Fibroblast of the conjunctiva (primary cell): ENCODE measurements around the gene CCDC24.

ENCODE experiments used
- DNase-seq: peaks from one replicate; pipeline ENCODE4 v3.0.0-alpha.2; 2010; ENCODE audit warnings: low read depth

The CCDC24 gene

DNA sequence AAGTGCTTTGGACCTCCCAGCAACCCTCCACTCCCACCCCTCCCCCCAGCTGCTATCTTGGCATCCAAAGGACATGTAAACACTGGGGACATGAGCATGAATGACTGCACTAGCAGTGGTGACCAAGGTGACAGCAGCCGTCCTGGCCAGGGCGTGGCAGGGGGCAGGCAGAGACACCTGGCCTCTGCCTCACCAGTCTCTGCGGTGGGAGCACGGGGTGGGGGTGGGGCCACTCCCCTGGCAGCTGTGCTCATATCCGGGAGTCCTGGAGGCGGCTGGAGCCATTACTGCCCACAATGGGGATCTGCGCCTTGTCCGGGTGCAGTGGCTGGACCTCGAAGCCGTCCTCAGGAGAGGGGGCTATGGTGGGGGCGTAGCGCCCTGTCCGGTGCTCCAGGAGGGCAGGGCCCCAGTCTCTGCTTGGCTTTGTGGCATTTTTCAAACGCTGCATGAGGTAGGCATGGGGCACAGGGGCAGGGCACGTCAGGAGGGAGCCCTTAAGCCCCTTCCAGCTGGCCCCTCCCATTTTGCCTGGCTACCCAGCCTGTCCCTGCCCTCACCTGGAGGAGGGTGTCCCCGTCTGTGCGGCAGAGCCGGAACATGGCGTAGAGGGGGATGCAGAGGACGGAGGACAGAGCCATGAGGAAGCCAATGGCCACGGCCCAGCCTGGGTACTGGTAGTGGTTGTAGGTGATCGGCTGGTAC, 6.0 kb downstream of the CCDC24 start:
- no peak for DNase-seq

DNA sequence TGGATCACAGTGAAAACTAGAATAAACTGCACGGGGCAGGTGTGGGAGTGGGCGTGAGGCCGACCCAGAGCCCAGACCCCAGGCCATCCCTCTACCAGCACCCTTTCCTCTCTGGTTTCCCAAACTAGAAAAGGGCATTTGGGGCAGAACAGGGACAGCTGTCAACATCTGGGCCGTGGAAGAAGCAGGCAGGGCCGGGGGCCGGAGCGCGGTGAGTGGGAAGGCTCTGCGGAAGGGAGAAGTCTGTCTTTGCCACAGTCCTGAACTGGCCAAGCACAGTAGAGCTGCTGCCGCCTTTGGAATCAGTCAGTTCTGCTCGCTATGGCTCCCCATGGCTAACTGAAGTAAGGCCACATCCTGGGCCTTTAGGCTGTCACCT, 6.6 kb downstream of the CCDC24 start:
- DNase-seq, result no peak

DNA sequence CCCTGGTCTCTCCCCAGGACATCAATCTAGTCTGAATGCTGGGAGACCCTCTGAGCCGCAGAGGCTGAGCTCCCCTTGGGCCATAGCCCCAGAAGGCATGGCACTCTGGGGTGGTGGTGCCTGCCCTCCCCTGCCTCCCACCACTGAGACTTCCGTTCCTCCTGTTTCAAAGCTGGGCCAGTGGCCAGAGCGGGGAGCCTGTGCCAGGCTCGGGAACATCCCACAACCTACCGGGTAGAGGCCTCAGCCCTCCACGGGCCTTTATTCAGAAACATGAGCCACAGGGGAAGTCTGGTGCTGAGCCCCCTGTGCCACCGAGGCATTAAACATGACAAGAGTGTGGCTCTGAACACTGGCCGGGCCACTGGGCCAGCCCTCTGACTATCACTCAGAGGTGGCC, 8.1 kb downstream of the CCDC24 start:
- DNase-seq, result no peak

DNA sequence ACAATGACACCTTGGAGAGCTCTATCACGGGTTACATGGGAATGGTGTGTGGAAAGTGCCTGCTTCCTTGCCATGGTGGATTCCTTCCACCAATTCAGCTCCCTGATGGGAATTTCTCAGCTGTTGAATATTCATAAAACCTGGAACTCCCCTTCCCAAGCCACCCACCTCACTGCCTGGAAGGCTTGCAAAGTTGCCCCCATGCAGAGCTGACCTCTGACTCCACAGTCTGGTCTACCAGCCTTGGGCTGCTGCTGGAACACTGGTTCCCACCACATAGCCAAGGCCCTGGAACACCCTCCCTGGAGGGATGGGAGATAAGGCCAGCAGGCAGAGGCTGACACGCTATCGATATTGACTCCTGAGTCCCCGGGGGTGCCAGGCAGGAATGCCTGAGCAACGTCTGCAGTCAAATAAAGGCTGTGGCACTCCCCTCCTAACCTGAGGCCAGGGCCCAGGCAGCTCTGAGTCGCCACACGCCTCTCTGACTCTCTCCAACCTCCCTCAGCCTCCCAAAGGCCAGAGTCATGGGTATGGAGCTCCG, 8.8 kb downstream of the CCDC24 start:
- DNase-seq, result no peak

DNA sequence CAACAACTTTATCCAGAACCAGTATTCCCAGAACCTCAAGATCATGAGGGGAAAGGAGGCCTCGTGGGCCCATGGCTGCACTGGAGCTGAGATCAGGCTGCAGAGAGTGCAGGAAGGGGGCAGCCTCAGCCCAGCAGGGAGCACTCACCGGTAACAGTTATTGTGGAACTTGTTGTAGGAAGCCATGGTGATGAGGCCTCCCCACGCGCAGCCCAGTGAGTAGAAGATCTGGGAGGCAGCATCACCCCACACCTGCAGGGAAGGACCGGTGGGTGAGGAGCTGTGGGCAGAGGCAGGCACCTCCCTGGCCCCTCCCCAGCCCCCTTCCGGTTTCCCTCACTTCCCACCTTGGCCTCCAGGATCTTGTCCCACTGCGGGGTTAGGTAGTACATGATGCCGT, 10.8 kb downstream of the CCDC24 start:
- no peak for DNase-seq

DNA sequence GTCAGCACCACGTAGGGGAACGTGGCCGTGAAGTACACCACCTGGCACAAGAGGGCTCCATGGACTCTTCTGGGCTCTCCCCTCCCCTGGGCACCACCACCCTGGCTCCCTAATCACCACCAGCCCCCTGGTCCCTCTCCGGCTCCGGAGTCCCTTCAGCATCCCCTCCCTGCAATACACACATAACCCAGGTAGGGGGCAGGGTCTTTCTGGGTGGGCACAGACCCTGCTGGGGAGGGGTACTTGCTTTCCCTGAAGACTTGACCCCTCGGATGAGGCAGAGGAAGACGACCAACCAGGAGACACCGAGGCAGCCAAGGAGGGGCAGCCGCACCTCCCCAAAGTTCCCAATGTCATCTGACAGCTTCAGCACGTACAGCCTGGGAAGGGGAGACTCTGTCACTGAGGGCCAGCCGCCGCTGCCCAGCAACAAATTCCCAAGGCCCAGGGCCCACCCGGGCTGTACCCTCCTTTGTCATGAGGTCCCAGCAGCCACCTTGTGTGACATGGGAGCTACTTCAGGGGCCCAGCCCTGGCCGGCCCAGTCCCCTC, 11.3 kb downstream of the CCDC24 start:
- no peak for DNase-seq

DNA sequence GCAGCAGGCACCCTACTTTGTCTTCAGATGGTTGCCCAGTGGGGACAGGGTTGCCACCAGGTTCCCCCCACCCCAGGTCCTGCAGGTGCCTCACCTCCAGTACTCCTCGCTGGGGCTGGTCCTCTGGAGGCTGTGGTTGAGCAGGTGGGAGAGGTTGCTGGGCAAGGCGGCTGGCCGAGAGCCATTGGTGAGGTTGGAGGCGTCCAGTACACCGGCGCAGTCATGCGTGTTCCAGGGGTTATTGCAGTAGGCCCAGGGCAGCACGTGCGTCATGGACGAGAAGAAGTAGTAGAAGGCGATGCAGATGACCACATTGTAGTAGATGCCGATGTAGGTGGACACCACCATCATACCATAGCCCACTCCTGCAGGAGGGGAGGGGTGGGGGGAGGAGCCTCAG, 16.9 kb downstream of the CCDC24 start:
- DNase-seq, result no peak

DNA sequence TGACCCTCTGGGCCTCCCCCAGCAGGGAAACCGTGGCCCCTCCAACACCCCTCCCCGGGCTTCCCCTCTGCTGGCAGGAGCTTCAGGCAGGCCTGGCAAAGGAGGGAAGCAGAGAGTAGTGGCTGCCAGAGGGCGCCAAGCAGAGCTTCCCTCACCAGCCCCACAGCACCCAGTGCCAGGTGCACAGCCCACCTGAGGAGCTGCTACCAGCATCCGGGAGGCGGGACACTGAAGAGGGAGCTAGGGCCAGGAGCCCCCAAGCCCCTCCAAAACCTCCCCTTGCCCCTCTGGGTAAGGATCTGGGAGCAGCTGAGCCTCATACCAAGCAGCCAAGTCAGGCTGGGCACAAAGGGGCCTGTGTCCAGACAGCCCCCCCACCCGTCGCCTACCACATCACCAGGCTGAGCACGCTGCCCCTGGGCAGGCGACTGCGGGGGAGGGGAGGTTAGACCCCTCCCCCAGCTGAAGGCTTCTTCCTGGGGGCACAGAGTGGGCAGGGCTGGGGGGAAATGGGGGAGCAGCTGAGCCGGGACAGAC, 19.6 kb downstream of the CCDC24 start:
- no peak for DNase-seq

DNA sequence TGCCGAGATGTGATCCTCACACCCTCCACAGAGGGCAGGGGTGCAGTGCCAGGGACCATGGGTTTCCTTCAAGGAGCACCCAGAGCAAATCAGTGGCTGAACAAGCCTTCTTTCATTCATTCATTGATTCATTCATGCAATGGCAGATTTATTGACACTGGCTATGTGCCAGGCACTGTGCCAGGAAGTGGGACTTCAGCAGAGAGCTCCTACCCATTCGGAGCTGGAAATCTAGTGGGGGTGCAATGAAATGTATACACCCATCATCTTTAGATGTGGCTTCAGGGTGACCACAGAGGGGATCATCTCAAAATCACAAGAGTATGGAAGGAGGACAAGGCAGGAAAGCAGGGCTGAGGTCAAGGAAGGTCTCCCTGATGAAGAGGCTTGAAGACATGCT, 21.0 kb downstream of the CCDC24 start:
- DNase-seq, result no peak

DNA sequence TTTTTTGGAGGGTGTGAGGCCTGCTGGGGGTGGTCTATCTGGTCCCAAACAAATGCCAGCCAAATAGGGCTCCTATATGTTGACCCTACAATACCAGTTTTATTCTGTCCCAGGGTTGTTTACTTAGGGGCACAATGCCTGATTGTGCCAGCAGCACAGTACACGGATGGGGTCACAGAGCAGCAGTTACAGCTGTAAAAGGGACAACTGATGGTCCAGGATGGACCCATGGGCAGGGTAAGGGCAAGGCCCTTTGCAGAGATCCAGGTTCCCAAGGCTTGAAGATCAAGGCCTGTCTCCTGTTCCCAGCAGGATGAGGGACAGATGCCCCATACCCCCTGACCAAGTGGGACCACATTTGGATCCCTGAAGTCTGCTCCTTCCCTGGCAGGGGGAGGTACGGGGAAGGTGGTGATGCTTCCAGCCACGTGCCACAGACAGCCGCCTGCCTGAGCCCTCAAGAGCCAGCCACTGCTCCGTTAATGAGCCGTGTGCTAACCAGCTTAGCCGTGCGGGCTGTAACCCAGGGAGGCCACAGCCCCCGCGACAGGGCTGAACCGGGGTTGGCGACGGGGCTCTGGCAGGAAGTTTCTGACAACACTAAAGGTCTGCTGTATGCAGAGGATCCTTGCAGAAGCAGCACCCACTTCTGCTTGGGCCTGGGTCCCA, 21.7 kb downstream of the CCDC24 start:
- DNase-seq, result no peak

DNA sequence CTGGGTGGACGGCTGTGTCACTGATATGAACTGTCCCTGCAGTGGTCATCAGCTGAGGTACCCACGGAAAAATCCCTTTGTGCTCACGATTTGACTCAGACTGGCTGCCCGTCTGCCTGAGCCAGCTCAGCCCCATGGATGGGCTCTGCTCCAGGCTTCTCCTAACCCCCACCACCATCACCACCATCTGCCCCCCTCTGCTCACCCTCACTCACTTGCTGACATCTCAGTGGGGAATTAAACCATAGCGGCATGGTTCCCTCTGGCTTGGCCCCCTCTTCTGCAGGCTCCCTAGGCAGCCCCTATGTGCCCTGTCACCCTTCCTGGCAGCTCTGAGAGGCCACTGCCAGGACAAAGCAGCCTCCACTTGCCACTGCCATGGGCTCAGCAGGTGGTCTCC, 22.6 kb downstream of the CCDC24 start:
- no peak for DNase-seq

DNA sequence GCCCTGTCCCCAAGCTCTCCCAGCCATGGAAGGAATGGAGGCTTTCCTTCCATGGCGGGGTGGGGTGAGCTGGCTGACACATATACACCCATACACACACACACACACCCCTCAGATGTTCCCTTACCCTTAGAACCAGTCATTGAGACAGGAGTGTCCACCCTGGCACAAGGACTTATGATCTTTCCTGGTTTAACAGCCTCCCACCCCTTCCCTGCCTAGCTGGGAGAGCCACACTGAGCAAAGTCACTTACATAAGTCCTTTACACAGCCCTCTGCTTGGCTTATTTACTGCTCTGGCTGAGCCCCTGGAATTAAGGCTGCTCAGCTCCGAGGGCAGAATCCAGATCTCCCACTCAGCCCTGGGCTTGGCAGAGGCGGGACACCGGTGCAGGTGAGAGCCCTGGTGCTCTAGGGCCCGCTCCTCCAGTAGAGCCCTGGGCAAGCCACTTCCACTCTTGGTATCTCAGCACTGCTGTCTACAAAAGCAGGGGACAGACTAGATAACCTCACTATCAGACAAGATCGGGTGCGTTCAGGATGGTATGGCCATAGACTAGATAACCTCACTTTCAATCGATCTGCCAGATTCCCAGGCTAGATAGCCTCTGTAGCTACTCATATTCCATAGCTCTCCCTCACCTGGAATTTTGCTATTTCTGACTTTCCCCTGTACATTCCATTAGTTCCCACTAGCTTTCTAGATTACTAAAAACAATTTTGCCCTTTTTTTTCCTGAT, 23.1 kb downstream of the CCDC24 start:
- no peak for DNase-seq

DNA sequence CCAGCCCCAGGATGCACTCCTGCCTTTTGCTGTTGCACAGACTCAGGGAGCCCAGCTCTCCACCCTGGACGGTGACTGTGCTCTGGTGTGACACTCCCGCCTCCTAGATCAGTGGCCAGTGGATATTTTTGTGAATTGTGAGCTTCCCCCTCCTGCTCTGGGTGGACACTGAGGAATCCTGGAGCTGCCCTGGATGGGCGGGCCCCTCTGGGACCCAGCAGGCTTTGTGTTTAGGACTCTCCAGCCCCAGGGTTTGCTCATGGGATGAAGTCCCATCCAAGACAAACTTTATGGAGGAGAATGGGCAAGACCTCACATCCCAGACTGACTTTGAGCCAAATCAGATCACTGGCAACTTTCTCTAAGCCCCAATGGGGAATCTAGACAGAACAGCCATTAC, 23.8 kb downstream of the CCDC24 start:
- no peak for DNase-seq

DNA sequence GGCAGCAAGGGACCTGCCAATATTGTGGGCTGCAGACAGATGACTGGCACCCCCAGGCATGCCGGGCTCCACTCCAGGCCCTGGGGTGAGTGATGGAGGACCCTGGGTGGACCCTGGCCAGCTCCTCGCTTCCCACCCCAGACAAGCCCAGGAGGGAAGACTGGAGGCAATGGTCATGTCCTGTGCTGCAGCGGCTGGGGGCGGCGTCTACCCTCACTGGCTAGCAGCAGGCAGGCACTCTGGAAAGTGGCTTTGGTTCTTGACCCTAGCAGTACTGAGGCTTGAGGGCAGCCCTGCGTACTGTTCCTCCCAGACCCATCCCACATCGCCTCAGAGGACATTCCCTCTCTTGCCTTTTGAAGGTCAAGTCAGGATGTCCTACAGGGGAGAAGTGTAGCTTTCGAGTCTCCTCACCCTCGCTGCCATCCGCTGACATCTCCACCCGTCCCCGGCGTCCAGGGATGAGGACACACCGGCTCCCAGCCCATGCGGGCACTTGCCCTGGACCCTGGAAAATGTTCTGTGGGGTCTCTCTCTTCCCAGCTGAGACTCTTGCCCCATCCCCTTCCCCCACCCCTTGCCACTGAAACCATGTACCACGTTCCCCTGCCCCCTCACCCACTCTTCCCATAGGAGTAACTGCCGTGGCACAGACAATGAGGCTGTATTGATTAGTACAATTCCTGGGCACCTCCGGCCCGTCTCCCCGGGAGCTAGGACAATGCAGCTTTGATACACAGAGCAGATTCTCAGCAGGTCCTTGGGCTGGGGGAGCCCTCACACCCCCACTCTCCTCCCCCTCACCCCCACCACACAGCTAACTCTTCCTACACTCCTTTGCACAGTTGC, 24.9 kb downstream of the CCDC24 start:
- DNase-seq, result no peak

DNA sequence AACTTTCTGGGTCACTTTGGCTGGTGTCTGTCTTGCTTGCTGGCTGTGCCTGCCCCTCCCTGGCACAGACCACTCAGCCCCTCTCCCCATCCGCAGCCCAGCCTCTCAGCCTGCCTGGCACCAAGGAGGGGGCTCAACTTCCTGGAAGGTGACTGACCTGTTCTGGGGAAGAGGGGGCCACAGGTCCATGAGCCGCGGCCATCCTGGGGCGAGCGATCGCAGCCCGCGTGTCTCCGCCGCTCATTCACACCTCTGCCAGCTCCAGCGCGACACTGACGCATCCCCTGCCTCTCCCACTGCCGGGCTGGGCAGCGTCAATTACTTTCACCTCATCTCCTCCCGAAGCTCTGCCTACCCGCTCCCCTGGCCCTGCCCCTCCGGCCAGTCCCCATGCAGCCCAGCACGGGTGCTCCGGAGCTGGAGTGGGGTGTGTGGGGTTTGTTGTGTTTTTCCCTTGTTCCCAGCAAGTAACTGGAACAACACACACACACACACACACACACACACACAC, 25.5 kb downstream of the CCDC24 start:
- DNase-seq, result no peak

DNA sequence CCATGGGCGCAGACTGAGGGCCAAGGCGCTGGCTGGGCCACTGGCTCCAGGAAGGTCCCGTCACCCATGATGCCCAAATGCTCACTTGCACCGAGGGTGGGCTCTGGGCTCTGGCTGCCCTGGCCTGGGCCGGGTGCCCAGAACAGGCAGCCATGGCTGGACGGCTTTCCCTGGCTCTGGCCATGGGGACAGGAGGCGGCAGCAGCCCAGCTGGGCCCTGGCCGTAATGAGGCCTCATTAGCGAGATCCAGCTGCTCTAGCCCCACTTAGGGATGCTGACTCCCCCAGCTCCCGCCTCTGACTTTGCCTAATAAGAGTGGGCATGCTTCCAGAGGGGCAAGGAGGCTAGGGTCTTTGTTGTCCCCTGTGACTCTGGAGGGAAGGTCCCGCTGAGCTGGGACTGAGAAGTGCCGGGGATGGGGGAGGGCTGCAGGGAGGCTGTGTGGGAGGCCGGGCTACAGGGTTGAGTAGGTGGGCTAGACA, 28.1 kb downstream of the CCDC24 start:
- DNase-seq, result no peak

DNA sequence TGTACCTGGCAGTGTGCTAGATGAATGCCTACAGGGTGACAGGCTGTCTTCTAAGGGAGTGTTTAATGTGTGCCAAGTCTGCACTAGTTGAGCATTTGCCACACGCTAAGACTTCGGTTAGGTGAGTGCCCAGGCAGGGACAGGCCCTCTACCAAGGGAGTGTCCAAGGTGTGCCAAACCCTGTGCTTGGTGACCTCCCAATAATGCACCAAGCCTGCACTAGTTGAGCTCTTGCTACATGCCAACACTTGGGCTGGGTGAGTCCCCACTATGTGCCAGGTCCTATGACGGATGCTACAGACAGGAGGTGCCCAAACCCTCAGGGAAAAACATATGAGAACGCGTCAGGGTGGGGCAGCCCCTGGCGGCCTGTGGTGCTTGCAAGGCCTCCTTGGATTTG, 29.1 kb downstream of the CCDC24 start:
- no peak for DNase-seq

DNA sequence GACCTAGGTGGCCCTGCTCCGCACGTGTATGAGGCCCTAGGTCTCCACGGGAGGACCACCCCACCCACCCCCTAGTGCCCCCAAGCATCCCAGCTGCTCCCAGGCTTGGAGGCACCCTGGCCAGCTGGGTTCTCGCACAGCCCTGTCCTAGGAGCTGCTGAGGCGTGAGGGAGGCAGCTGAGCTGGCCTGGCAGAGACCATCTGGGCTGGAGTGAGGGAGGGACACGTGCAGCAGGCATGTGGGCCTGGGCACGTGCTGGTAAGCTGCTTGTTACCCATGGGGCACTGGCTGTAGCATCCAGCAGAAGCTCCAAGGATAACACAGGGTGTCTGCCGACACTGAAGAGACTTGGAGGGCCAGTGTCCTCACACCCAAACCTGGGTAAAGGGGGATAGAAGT, 29.8 kb downstream of the CCDC24 start:
- DNase-seq, result no peak

DNA sequence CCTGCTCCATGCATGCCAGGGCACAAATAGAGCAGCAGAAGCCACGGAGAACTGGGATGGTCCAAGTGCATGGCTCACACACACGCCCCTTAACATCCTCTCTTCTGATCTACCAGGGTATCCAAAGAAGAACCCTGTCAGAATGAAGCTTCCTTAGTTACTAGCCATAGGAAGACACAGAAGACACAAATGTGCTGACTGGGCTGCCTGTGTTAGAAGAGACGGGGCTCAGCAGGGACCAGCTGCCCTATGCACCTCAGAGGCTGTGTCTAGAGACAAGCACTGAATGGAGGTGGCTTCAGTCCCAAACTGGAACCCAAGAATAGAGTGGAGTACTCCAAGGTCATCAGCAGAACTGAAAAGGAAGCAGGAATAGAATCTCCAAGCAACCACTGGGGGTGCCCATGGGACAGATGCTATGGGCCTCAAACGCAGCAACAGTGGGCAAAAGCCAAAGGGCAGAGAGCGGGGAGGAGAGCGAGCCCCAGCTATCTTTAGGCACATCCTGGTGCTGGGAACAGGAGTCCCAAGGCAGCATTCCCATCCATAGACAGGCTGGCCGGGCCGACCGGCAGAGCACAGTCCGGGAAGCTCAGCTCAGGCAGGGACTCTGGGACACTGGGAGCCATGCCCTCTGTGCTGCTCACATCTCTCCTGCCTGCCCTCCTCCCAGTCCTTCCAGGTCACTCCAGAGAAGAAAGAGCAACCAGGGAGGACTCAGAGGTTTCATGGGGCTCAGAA, 30.4 kb downstream of the CCDC24 start:
- DNase-seq, result no peak
